NCI-H146 treated with DMSO at 0.1 percent for 48 hours (cell line): ENCODE results near the gene WDR11.
A peak's percentile ranks its signal among the peaks of the same experiment; 100 is the strongest.
"Not testable (repeated sequence)": the region's sequence is repeated elsewhere in the genome, so short reads cannot be mapped to it uniquely, and the experiment has no call there.

Experiments
- DNase-seq: peaks from one replicate; lab custom pipeline; 2025; ENCODE audit not compliant: unreplicated experiment; lab: John Stamatoyannopoulos, UW

Gene WDR11

GRCh38 chr10:120854388-120854787 is 3.2 kb downstream of the WDR11 start:
- DNase-seq = no peak

DNA sequence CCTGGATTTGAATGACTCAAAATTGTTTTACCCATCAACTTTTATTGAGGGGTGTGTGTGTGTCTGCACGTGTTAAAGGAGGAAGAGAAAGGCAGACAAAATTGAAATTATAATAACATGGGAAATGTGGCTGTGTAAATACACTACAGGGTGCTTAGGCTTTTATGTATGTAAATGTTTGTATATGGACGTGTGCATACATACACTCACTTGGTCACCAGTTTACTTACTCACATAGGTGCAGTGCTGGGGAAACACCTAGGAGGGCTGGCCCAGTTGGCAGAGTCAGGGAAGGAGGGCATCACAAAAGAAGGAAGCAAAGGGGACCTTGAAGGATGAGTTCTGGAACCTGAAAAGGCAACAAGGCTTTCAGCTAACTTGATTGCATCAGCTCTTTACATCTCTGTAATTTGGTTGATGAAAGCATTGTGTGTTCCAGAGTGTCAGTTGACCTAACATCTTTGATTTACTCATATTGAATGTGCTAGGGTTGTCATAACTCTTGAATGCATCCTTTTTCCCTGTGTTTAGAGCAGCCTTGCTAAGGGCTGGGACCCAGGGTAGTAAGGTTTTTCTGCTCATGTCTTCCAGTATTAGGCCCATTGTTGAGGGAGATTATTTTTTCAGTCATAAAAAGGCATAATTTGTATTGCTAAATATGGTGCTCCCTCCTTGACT is 10.2 kb downstream of the WDR11 start:
- no peak for DNase-seq

GRCh38 chr10:120873741-120874140 is 22.6 kb downstream of the WDR11 start:
- DNase-seq = no peak

DNA sequence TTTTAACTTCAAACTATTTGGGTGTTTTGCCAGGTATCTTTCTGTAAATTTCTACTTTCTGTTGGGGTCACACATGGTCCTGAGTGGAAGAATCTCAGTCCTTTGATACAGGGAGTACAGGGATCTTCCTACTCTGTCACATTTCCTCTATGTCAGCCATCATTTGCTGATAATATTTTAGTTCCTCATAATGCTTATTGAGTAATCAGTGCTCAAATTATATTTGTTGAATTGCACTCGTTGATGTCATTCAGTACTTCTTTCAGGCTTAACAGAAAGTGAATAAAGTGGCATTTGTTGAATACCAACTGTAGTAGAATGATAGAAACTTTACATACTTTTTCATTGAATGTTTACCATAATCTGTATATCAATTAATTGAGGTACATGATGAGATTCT is 31.9 kb downstream of the WDR11 start:
- no peak for DNase-seq

- DNase-seq = no peak
Measured at GRCh38 chr10:120887482-120887881, 36.3 kb downstream of the WDR11 start.

DNA sequence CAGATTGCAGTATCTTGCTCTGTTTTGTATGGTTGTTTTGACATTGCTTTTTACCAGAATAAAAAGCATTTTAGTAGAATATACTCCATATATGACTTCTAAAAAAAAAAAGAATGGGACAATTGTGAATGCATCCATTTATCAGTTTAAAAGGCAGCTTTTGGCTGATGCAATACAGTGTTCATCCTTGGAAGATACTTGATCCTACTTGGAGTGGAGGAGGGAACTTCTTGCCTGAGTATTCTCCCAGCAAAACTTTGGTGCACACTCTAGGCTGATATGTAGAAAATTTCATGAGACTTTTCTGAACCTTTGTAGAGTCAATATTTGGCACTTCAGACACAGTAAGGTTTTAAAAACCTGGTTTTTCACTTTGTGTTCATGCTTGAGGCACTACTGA is 40.2 kb downstream of the WDR11 start:
- no peak for DNase-seq

DNA sequence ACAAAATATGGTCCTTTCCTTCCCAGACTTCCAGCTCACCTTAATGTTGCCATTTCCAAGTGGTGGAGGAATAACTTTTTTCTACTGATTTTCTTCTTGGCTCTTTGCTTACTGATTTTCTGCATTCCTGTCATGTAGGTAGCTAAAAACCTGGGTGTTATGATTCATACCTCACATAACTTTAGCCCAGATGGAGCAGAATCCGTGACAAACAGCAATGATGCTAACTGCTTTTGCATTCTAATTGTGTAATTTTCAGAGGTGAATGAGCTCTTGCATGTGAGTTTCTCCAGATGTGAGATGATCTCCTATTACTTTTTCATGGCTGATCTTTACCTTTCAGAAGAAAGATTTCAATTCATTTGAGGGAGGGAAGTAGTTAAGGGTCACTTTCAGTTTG is 43.4 kb downstream of the WDR11 start:
- no peak for DNase-seq

DNA sequence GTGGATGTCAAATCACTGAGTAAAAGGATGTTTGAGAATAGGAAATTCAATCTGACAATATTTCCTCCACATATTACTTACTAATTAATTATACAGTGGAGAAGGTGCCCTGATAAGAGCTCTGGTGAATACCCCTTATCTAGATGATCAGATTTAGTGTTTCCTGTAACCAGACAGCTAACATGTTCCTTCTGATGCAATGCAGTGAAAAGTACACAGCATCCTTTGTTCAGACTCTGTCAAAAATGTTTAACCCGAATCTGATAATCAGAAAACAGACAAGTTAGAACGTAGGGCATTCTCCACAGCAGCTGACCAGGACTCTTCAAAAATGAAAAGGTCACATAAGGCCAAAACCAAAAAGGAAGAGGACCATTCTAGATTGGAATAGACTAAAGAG is 46.2 kb downstream of the WDR11 start:
- DNase-seq = no peak

DNA sequence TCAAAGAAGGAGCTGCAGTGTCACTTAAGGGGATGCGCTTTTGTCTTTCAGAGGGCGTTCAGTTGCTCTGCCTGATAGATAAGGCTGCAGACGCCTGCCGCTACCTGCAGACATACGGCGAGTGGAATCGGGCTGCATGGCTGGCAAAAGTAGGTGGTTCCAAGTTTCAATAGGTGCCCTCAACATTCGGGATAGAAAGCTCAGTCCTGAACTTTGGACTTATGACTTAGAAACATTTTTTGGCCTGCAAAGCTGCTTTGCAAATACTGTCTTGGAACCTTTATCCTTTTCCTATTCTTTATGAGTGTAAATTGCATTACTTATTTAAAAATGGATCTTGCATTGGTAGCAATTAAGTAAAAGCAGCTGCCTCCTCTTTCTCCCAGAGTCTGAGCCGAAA is 54.1 kb downstream of the WDR11 start:
- DNase-seq = no peak

- DNase-seq = no peak
Measured at GRCh38 chr10:120917521-120918250, 66.5 kb downstream of the WDR11 start.

GRCh38 chr10:120923886-120924285 is 72.7 kb downstream of the WDR11 start:
- DNase-seq = not testable (repeated sequence)

DNA sequence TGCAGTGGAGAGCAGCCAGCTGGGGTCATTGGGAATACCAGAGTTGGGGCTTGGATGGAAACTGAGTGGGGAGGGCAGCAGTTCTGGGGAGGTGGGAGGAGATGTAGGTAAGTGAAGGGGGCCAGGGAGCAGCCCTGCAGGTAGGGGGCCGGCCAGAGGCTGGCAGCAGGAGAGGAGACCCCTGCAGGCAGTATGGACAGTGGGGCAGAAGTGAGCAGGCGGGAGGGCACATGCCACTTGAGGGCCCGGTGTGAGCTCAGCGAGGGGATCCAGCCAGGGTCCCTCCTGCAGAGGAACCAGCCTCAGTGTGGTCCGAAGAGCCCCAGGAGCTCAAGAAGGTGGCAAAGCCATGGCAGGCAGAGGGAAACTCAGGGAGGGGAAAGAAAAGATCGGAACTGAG is 75.4 kb downstream of the WDR11 start:
- no peak for DNase-seq

- no peak for DNase-seq
Measured at GRCh38 chr10:120927352-120927751, 76.2 kb downstream of the WDR11 start.

DNA sequence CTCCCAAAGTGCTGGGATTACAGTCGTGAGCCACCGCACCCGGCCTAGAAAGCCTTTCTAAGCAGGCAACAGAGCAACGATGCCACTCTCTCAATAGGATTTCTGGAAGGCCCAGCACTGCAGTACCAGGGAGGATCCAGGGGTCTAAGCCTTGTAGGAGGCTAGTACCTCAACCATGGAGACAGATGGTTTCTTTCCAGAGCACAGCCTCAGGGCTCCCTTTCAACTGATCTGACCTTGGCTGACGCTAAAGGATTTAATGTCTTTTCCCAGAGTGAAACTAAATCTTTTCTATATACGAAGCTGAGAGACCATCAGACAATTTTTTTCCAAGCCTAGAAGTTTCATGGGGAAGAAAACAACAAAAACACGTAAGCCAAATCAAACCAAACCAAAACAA is 78.0 kb downstream of the WDR11 start:
- DNase-seq = no peak

GRCh38 chr10:120931423-120931822 is 80.3 kb downstream of the WDR11 start:
- no peak for DNase-seq

DNA sequence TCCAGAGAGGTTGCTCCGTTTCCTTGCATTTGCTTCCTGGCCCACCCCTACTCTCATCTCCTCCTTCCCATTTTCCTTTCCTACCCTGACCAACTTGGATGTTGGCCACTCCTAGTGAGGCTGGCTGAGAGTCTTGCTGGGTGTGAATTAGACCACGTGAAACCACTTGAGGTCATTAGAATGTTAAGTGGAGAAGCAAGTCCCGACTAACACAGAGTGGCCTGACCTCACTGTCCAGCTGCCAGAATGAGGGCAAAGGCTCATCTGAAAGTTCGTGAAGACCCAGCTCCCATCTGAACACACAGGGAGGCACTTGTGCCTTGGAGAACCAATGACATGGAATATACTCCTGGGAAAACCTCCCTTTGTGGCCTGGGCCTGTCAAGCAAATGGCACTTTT is 80.8 kb downstream of the WDR11 start:
- DNase-seq = no peak

GRCh38 chr10:120938822-120939221 is 87.7 kb downstream of the WDR11 start:
- no peak for DNase-seq

GRCh38 chr10:120940299-120940900 is 89.2 kb downstream of the WDR11 start:
- no peak for DNase-seq

- no peak for DNase-seq
Measured at GRCh38 chr10:120941501-120941900, 90.3 kb downstream of the WDR11 start.

DNA sequence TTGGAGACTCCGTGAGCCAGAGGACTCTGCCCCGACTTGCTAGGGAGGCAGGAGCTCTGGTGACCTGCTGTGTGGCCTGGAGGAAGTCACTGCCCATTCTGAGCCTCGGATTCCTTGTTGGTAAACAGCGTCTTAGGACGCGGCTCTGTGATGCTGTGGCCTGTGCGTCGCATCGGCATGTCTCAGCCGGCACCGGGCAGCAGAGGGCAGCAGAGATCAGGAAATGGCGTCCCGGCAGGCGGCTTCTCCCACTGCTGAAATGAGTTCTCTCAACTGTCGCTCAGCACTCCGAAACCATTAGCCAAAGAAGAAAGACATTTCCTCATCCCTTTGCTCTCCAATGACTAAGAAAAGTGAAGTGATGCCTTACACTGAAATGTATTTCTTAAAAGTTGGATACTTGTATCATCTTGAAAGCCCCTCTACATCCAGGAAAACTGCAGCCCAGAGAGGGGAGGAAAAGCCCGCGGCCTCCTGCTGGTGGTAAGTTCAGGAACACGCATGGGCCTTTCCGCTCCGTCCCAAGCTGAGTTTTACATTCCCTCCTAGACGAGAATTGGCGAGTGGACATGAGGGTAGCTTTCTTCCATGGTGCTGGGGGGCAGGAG is 91.7 kb downstream of the WDR11 start:
- DNase-seq = peak; percentile 50

DNA sequence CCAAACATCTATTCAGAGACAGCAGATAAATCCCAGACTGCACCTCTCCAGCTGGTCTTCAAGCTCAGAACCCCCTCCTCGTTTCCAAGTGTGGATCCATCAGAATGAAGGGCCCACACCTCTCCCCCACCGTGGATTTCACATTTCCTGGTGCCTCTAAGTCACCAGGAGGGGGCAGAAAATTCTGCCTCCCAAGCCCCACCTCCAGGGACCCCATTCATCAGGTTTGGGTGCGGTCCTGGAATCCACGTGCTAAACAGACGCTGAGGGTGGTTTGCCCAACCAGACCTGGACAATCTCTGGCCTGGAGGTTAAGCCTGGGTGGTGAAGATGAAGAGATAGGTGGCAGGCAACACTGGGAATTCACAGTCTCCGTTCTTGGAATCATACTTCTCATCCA is 92.4 kb downstream of the WDR11 start:
- no peak for DNase-seq

- no peak for DNase-seq
Measured at GRCh38 chr10:120944586-120945125, 93.5 kb downstream of the WDR11 start.
